Fibroblast of villous mesenchyme (primary cell): ENCODE data around the gene SYNJ1. TPM values are rescaled to one million over a fixed set of nuclear protein-coding genes. Genes with fewer than 3 reads are reported as not detected.
A peak's percentile ranks its signal among the peaks of the same experiment; 100 is the strongest.

Source experiments
- DNase-seq: peaks from one replicate; pipeline ENCODE4 v3.0.0-alpha.2; 2010; ENCODE audit warnings: low read depth
- H3K4me3 ChIP-seq: 2 replicates; pipeline ENCODE4 v1.5.1; 2011; ENCODE audit warnings: low read depth, mild to moderate bottlenecking, low read length
- CTCF ChIP-seq: IDR thresholded peaks from 2 replicates; pipeline ENCODE4 v1.5.1; 2012; ENCODE audit warnings: low read depth, mild to moderate bottlenecking, low read length; ENCODE audit not compliant: insufficient read depth
- total RNA-seq: library from RNA; depleted of rRNA; stranded (reverse); fragments of >200 nt; gene quantifications from 2 replicates; pipeline ENCODE4 v1.2.3, GENCODE V29; 2012

SYNJ1 gene
- total RNA-seq, 1 donor: 7.3 TPM

DNA sequence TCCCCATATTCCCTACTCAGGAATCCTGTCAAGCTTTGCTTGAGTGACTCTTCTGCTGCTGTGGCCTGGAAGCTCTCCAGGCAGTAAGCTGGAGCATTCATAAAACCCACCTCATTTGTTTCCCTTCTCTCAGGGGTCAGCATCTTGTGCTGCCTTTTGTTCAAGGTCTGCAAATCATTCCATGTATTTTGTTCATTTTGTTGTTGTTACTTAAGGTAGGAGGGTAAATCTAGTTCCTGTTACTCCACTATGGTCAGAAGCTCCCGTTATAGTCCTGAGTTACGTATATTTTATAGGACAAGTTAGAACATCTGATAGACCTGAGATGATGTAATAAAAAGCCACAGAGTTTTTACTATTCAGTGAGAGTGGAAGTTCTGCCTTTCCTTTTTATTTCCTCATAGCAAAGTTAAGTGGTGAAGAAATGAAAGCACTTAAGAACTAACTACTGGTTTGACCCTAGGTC, 9.9 kb downstream of the SYNJ1 start:
- no peak for TF ChIP-seq CTCF
- DNase-seq: peak; percentile 85
- H3K4me3 ChIP-seq: no peak overlapping the region

- no peak for DNase-seq
- TF ChIP-seq CTCF: no peak
- H3K4me3 ChIP-seq: no peak overlapping the region
Measured at GRCh38 chr21:32716486-32716885, 11.3 kb downstream of the SYNJ1 start.

- no peak for TF ChIP-seq CTCF
- no peak overlapping the region for H3K4me3 ChIP-seq
- DNase-seq: peak; percentile 78
Measured at GRCh38 chr21:32713726-32714125, 14.1 kb downstream of the SYNJ1 start.

DNA sequence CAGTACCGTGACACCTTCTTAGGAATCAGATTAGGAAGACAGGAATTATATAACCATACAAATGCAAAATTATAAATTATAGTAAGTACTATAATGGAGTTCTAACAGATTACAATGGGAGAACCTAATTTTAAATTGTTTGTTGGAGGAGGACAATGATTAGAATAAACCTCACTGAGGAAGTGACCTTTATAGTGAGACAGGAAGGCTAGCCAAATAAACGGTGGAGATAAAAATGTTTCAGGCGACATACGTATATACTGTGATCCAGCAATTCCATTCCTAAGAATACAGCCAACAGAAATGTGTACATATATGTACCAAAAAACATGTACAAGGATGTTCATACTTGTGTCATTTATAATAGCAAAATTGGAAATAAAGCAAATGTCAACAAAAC, 15.2 kb downstream of the SYNJ1 start:
- no peak overlapping the region for H3K4me3 ChIP-seq
- no peak for TF ChIP-seq CTCF
- no peak for DNase-seq

- no peak overlapping the region for H3K4me3 ChIP-seq
- no peak for TF ChIP-seq CTCF
- DNase-seq: no peak
Measured at GRCh38 chr21:32712043-32712442, 15.8 kb downstream of the SYNJ1 start.

GRCh38 chr21:32710987-32711386, 16.8 kb downstream of the SYNJ1 start:
- TF ChIP-seq CTCF: no peak
- H3K4me3 ChIP-seq: no peak overlapping the region
- DNase-seq: no peak

DNA sequence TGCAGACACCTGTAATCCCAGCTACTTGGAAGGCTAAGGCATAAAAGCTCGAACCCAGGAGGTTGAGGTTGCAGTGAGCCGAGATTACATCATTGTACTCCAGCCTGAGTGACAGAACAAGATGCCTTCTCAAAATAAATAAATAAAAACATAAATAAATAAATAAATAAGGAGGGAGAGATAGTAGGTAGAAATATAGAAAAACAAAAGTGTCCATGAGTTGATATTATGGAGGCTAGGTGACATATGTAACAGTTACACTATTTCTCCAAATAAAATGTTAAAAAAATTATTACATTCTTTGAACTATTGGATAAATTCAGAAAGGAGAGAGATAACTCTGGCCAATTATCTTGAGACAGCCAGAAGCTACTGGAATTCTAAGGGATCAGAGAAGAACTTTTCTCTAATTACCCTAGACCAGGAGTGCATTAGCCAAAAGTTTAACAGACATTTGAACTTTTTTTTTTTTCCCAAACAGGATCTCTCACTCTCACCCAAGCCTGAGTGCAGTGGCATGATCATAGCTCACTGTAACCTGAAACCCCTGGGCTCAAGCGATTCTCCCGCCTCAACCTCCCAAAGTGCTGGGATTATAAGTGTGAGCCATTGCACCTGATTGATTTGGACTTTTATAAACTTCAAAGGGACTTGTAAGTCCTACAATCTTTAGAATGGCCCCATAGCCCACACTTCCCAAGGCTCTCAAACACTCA, 17.6 kb downstream of the SYNJ1 start:
- DNase-seq: no peak
- TF ChIP-seq CTCF: no peak

More for the DNA sequence above, 17.6 kb downstream of the SYNJ1 start:
- no peak overlapping the region for H3K4me3 ChIP-seq
